ENCODE measurements around the gene SMIM7.
"Not testable (repeated sequence)": the region's sequence is repeated elsewhere in the genome, so short reads cannot be mapped to it uniquely, and the experiment has no call there.

The SMIM7 gene

DNA sequence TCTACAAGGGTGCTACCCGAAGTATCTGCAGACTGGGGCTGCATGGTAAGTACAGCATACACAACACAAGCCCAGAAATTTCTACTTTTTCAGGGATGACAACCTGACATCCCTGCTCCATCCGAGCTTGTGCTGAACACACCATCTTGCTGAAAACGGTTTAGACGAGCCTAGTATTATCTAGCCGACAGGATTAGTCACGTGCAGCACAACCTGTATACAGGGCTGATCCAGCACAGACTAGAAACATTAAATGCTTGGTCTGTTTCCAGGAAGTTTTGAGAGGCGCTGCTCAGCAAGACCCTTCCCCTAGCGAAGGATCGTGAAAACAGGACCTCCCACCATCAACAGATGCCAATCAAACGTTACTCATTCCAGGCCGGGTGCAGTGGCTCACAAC is 4.2 kb downstream of the SMIM7 start:
- in situ Hi-C loops (cut with MboI; ENCODE audit: low sequenced_read_pairs): no loop called here

DNA sequence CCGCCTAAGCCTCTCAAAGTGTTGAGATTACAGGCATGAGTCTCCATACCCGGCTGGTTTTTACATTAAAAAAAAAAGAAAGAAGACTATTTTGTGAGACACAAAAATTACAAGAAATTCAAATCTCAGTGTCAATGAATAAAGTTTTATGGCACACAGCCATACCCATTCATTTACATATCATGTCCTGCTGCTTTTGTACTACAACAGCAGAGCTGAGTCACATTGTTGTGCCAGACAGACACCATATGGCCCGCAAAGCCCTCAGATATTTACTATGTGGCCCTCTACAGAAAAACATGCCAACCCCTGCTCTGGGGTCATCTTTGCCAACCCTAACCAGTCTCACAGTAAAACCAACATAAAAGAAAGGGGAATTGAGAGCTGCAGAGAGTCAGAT is 5.3 kb downstream of the SMIM7 start:
- in situ Hi-C loops (cut with MboI; ENCODE audit: low sequenced_read_pairs): no loop called here

DNA sequence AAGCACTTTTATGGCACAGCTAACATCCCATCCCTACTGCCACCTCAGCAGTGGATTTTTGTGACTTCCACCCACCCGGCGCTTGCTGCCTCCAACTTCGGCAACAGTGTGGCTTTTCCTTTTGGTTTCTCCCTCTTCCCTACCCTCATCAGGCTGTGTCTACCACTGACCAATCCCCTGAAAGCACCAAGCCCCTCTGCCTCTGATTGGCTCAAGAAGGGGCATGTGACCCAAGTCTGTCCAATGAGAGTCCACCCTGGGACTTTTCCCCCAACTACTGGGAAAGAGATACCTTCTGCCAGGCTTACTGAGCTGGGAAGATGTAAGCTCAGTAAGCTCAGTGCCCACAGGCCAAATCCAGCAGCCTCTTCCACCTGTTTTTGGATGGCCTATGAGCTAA is 5.8 kb downstream of the SMIM7 start:
- in situ Hi-C loops (cut with MboI; ENCODE audit: low sequenced_read_pairs): no loop called here

DNA sequence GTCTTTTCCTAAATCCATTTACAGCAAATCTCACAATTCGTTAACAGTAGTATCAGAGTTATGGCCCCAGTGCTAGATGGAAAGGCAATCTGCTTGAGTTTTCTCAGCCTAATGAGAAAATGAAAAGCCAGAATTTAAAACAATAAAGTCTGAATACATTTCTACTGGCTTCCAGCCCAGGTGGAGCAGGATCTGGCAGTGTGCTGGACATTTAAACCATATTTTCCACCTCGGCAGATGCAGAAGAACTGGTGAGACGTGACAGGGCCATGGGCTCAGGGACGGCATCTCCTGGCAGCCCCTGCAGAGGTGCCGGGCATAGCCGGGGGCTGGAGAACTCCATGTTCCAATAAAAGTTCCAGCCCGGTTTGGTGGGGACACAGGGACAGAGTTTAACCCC is 7.1 kb downstream of the SMIM7 start:
- in situ Hi-C loops (cut with MboI; ENCODE audit: low sequenced_read_pairs): no loop called here

DNA sequence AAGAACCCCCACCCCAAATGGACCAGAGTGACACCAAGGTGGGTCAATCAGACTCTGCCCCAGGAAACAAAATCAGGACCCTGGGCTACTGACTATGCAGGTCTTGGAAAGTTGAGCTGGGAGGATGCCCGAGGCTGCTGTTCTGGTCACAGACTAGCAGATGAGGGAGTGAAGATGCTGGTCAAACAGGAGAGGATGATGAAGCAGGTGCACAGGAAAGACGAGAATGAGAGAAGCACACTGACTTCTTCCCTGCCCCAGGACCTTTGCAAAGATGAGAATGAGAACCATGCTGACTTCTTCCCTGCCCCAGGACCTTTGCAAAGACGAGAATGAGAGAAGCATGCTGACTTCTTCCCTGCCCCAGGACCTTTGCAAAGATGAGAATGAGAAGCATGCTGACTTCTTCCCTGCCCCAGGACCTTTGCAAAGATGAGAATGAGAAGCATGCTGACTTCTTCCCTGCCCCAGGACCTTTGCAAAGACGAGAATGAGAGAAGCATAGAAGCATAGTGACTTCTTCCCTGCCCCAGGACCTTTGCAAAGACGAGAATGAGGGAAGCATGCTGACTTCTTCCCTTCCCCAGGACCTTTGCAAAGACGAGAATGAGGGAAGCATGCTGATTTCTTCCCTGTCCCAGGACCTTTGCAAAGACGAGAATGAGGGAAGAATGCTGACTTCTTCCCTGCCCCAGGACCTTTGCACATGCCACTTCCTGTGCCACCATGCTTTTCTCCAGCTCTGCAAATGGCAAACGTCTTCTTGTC is 8.3 kb downstream of the SMIM7 start:
- in situ Hi-C loops (cut with MboI; ENCODE audit: low sequenced_read_pairs): not testable (repeated sequence)

DNA sequence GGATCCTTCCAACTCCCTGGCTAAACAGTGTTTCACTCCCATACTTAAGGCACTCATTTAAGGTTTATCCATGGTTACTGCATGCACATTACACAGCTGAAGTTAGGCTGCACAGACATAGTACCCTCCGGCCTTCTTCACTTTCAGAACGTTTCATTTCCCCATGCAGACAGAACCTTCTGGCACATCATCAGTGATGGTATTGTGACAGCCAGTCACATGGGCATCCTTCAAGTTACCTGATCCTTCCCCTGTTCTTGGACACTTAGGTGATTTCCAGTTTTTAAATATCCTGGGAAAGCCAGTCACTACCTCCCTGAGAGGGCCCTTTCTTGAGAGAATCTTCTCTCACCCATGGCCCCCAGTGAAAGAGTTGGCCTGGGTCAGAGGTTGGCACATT is 9.1 kb downstream of the SMIM7 start:
- in situ Hi-C loops (cut with MboI; ENCODE audit: low sequenced_read_pairs): no loop called here

DNA sequence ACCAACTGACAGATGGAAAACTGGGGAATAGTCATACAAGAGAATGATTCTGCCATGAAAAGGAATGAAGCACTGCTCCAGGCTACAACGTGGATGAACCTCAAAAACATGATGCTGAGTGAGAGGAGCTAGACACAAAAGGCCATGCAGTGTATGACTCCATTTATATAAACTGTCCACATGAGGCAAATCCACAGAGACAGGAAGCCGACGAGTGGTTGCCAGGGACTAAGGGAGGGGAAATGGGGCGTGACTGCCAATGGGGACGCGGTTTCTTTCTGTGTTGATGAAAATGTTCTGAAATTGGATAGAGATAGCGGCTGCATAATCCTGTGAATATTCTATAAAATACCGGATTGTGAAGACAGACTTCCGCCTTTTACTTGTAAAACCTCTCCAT is 10.2 kb downstream of the SMIM7 start:
- in situ Hi-C loops (cut with MboI; ENCODE audit: low sequenced_read_pairs): no loop called here

DNA sequence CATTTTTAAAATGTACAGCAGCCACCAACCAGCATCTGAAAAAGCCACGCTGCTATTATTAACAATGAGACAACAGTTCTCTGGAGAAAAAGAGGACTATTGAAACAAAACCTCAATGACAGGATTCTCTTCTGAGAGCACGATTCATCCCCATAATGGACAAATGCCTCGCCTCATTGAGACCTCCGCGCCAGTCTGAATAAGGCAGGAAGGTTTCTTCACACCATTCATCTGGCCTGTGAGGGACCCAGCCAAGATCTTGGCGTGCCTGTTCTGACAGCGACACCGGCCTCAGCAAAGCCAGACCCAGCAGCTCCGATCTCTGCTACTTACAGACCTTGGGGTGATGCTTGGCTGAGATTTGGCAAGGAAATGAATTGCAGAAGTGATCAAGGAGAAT is 14.8 kb downstream of the SMIM7 start:
- in situ Hi-C loops (cut with MboI; ENCODE audit: low sequenced_read_pairs): no loop called here

DNA sequence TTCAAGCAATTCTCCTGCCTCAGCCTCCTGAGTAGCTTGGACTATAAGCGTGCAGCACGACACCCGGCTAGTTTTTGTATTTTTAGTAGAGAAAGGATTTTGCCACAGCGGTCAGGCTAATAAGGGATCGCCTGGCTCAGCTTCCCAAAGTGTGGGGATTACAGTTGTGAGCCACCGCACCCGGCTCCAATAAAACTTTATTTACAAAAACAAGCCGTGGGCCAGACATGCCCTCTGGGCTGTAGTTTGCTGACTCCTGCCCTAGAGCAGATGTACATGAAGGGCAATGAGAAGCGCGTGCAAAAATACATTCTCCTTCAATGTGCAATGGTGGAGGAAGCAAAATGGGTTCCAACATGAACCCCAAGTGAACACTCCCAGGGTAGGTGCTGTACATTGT is 18.2 kb downstream of the SMIM7 start:
- in situ Hi-C loops (cut with MboI; ENCODE audit: low sequenced_read_pairs): no loop called here

DNA sequence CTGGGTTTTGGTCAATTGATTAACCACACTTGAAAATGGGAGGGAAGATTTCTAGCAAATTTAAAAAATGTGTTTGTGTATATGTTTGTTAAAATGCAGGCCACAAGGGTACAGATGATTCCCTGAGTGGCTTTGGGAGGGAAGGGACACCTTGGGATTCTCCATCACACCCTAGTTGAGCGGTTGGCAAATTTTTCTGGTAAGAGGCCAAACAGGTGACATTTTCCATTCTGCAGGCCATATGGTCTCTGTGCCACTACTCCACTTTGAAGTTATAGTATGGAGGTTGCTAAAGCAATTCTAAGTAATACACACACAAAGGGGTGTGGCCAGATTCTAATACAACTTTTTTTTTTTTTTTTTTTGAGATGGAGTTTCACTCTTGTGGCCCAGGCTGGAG is 19.0 kb downstream of the SMIM7 start:
- in situ Hi-C loops (cut with MboI; ENCODE audit: low sequenced_read_pairs): no loop called here

DNA sequence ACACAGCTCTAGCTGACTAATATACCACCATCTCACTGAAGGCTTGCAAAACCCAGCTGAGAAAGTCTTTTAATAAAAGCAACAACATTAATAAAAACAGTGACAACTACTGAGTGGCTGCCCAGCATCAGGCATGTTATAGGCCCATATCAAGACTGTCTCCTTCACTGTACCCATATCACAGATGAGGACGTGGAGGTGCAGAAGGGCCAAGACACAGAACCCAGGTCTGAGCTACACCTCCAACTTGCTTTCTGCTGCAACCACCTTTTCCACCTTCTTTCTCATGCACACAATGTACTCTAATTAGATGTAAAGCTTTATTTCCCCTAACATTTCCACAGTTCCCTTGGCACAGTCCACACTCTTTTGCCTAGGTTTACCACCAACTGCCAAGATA is 21.3 kb downstream of the SMIM7 start:
- in situ Hi-C loops (cut with MboI; ENCODE audit: low sequenced_read_pairs): no loop called here

DNA sequence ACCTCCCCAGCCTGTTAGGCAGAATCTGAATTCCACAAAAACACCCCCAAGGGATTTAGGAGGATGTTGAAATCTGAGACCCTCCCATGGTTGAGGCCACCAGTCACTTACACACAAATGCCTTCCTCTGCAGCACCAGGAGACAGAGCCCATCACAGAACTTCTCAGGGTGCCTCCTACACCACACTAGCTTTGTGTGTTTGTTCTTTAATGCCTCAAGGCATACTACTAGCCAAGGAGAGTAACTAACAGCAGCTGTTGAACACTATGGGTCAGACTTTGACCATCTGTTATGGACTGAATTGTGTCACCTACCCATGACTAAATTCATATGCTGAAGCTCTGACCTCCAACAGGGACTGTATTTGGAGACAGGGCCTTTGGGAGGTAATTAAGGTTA is 22.4 kb downstream of the SMIM7 start:
- in situ Hi-C loops (cut with MboI; ENCODE audit: low sequenced_read_pairs): no loop called here

DNA sequence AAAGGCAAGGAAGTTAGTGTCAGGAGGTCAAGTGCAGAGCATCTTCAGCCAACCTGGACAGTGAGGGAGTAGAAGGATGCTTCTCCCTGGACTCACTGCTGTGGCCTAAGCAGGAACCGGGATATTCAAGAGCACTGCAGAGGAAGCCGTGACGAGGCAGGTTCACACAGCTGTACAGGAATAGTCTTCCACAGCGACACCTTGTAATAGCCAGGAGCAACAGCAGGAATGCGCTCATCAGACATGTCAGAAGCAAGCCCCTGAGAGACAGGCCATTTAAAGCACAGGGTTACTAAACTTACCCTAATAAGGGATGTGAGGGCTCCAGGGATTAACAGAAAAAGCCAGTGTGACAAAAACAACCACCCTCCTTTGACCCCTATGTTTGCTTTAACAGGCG is 28.5 kb downstream of the SMIM7 start:
- in situ Hi-C loops (cut with MboI; ENCODE audit: low sequenced_read_pairs): no loop called here

DNA sequence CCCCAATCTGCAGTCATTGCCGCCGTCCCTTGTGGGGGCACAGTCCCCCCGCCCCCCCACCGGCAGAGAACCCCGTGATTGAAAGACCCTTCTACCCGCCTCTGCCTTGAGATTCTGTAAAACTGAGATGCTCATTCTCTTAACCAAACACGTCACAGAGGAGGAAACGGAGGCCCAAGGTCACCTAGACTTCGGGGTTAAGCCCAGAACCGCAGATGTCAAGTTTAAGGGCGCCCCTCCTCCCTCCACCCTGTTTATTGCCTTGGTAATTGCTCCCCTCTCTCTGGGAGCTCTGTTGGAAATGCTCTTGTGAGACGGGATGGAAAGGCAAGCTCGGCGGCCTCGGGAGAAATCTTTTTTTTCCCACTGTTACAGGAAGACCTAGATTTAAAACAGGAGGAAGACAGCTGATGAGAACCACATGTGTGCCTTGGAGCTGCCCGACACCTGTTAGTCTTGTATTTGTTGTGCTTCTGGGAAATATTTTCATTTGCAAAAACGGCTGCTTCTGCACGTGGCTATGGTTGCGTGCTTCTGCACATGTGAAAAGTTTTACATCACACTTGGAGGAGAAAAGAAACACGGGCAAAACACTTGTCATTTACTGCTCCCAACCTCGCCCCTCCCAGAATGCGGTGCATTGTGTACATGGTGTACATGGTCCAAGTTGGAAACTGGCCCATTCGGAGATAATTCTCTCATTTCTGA is 30.8 kb downstream of the SMIM7 start:
- in situ Hi-C loops (cut with MboI; ENCODE audit: low sequenced_read_pairs): no loop called here

DNA sequence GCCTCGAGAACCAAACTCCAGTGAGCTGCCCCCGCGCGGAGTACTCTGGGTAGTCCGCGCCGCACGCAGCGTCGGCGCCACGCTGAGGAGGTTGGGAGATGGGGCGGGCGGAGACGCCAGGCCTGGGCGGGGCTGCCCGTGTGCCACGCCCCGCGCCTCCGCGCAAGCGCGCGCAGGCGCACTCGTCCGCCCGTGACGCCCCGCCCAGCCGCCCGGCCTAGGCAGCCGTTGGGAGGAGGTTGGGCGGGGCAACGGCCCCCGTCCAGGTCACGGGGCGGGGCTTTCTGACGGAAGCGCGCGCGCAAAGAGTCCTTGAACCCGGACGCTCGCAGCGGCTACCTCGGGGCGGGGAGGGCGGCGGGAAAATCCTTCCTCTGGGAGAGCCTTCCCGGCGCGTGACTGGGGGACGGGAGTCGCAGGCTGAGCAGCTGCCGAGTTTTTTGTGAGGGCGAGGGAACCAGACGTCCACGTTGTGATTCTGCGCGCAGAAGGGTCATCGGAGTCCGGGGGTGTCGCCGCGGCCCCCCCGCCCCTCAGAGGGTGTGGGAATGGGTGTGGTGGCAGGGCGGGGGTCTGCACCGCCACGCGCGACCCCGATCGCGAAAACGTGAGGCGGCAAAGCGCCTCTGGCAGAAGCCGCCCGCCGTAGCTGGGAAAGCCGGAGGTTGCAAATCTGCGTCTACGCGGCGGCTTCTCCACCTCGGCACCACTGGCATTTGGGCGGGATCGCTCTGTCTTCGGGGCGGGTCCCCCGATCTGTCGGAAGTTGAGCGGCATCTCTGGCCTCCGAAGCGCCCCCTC is 31.6 kb downstream of the SMIM7 start, which contains the start of gene MED26:
TSS of gene MED26 (minus strand) at position 22 of the 801 bp plus-strand sequence. CDS start 261 bp downstream, outside the sequence.
- in situ Hi-C loops (cut with MboI; ENCODE audit: low sequenced_read_pairs): no loop called here

DNA sequence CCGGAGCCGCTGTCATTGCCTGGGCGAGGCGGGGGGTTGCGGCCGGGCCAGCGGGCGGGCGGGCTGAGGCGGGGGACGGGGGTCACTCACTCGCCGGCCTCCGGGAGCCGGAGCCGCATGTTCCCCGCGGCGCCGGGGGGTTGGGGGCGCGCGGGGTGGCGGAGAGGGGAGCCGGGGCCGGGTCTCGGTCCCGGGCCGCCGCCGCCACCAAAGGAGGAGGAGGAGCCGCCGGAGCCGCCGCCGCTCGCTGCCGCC is 32.1 kb downstream of the SMIM7 start:
- in situ Hi-C loops (cut with MboI; ENCODE audit: low sequenced_read_pairs): no loop called here

DNA sequence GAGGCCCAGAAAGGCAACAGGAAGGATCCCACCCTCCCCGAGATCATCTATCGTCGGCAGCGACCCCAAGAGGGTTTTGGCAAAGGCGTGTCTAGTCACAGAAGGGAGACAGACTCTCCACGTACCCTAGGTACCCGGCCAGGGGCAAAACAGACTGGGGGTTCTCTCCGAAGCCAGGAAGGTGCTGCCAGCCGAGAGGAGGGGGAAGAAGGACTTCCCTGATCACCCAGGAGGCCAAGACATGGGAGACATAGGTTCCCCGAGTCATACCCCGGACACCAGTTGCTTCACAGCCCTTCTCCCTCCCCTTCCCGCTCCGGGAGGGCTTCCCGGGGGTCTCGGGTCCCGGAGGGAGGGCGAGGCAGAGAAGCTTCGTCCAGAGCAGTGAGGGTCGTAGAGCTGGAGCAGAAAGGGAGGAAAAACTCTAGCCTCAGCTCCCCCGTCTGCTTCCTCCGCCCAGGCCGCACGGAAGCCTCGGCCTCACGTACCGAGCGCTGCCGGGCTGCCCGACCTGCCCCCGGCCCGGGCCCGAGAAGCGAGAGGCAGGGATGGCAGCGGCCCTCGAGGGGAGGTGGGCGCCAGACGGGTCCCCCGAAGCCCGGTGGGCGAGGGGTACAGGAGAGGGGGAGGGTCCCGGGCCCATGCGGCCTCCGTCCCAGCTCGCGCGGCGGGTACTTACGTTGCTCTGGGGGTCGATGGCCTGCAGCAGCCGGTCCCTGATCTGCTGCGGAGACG is 32.6 kb downstream of the SMIM7 start:
- in situ Hi-C loops (cut with MboI; ENCODE audit: low sequenced_read_pairs): no loop called here

DNA sequence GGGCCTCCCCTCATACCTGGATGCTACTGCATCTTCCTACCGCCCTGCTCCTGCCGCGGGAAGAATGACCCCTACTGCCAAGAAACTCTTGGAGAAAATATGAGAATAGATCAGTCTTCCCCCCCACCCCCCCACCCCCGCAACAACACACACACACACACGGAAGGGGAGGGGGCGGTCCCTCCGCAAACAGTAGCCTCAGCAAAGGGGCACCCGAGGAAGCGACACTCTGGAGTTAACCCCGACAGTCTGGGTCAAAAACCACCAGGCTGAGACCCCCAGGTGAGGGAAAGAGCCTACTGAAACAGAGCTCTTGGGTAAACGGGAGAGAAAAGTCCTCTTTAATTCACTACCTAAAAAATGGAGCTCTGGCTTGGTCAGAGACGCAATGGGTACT is 33.1 kb downstream of the SMIM7 start:
- in situ Hi-C loops (cut with MboI; ENCODE audit: low sequenced_read_pairs): no loop called here

DNA sequence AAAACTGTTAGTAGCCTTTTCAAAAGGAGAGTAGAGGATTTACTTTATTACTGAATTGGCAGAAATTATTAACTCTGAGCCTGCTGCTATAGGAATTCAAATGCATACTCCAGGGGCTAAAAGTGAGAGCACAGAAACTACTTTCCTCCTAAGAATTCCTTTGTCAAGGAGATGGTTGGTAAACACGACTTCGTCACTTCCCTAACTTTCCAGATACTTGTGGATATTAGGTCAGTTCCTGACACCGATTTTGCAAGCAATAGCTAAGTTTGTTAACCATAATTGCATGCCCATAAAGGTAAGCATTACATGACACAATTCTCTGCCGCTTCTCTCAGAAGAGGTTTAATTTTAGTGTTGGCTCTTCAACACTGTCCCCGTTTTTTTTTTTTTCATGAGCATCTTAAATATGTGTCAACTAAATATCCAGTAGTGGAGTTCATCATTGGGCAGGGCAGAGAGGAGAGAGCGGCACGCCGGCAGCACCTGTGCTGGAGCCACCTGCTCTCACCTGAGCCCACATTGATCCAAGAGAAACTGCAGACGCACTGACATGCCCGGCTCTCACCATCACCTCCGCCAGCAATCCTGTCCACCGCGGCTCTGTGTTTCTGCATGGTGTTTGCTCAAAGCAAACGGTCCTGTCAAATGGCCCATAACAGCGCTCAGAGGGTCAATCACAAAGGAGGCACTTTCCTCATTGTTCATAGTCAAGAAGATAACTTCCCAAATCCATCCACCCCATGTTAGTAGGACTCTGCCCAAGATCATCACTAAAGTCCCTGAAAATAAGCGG is 34.6 kb downstream of the SMIM7 start:
- in situ Hi-C loops (cut with MboI; ENCODE audit: low sequenced_read_pairs): no loop called here

DNA sequence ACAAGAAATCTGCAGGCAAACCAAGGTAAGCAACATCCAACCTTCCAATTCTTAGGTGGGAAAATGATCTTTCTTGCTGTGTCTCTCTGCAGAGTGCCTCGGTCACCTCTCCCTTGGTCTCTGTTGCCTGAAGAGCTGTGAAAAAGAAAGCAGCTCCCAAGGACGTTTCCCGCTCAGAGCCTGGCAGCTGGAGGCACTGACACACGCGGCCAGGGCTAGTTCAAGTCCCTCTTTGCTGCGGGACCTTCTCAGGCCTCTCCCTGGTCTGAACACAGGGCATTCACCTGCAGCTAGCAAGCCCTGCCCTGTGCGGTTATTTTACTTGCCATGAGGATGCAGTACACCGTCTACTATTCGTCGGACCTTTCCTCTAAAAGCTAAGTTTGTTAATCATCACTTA is 35.7 kb downstream of the SMIM7 start:
- in situ Hi-C loops (cut with MboI; ENCODE audit: low sequenced_read_pairs): no loop called here

DNA sequence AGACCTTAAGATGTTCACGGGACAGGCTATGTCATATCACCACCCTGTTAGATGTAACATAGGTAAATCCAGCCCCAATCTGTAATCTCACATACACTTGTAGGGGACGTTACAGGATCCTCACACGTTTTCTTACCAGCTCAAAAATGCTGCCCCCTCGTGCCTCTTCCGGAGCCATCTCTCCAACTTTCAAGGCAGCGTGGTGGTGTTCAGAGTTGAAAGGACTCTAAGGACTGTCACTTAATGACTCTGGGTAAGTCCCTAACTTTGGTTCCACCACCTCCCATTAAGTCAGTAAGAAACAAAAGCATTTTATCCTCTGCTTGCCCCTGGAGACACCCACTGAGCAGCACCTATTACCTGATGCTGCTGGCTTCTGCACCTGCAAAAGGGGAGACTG is 36.4 kb downstream of the SMIM7 start:
- in situ Hi-C loops (cut with MboI; ENCODE audit: low sequenced_read_pairs): no loop called here
